B cell (primary cell): ENCODE measurements around the gene LIN52. TPM values are rescaled to one million over a fixed set of nuclear protein-coding genes. Genes with fewer than 3 reads are reported as not detected.

Experiments
- ATAC-seq: fragments of 200-7000 bp; cut with Tn5 transposase; one replicate; pipeline ENCODE4 v1.10.0; 2021; ENCODE audit warnings: low read depth, mild to moderate bottlenecking, moderate number of reproducible peaks, moderate library complexity
- CTCF ChIA-PET: fragments of 350-600 bp; sonication (Branson Sonifier 250); formaldehyde crosslinking; loops from one replicate; lab custom pipeline; 2021; ENCODE audit warnings: antibody characterized with exemption, inconsistent platforms; lab: Charles Lee
- POLR2A ChIA-PET: fragments of 350-600 bp; sonication (Branson Sonifier 250); formaldehyde crosslinking; loops from one replicate; lab custom pipeline; 2021; ENCODE audit warnings: antibody characterized with exemption; lab: Charles Lee
- DNase-seq: peaks from one replicate; pipeline ENCODE4 v3.0.0; 2013
- H2AFZ ChIP-seq: 2 replicates; pipeline ENCODE4 v1.6.1; 2012; ENCODE audit warnings: mild to moderate bottlenecking, low read depth, low read length; ENCODE audit not compliant: insufficient read depth, poor library complexity, severe bottlenecking
- H3K27ac ChIP-seq, 2 donors: 1 replicate in 1 of 2; 2 replicates in 1 of 2; pipeline ENCODE4 v1.5.1; 2012 to 2013; ENCODE audit warnings: low read length in 2 of 2, mild to moderate bottlenecking in 2 of 2, moderate library complexity in 1 of 2
- H3K27me3 ChIP-seq, 4 experiments: fragments of 200-600 bp in 1 of 4; sonication (generic) in 1 of 4; replicated peaks in 1 of 4; 1 replicate in 2 of 4; 2 replicates in 2 of 4; pipeline versions ENCODE4 v1.6.1 to v1.7.0; 2013 to 2016; ENCODE audit warnings: low read length in 3 of 4, mild to moderate bottlenecking in 2 of 4, mixed read lengths in 1 of 4, moderate library complexity in 1 of 4; ENCODE audit not compliant: insufficient read depth in 4 of 4, control insufficient read depth in 3 of 4; ENCODE audit errors: control extremely low read depth in 1 of 4
- H3K36me3 ChIP-seq, 2 experiments: replicated peaks in 1 of 2; 1 replicate in 1 of 2; 2 replicates in 1 of 2; pipeline versions ENCODE4 v1.6.1 to v1.7.1; 2013; ENCODE audit warnings: low read length in 1 of 2; ENCODE audit not compliant: insufficient read depth in 2 of 2, control insufficient read depth in 1 of 2; ENCODE audit errors: control extremely low read depth in 1 of 2, extremely low read depth in 1 of 2
- H3K4me1 ChIP-seq, 2 donors: fragments of 200-600 bp in 1 of 2; sonication (generic) in 1 of 2; 1 replicate in 1 of 2; 2 replicates in 1 of 2; pipeline versions ENCODE4 v1.5.1 to v1.6.1; 2013 to 2017; ENCODE audit warnings: low read length in 2 of 2; ENCODE audit not compliant: control insufficient read depth in 2 of 2, insufficient read depth in 2 of 2
- H3K4me2 ChIP-seq: replicated peaks from 2 replicates; pipeline ENCODE3; 2012; ENCODE audit warnings: mild to moderate bottlenecking, low read depth, low read length; ENCODE audit not compliant: poor library complexity, severe bottlenecking
- H3K4me3 ChIP-seq, 5 experiments: fragments of 200-600 bp in 1 of 5; sonication (generic) in 1 of 5; 1 replicate in 3 of 5; 2 replicates in 2 of 5; pipeline versions ENCODE4 v1.5.1 to v1.7.0; 2011 to 2016; ENCODE audit warnings: low read length in 4 of 5, mild to moderate bottlenecking in 4 of 5, low read depth in 2 of 5, control low read depth in 1 of 5, moderate library complexity in 1 of 5; ENCODE audit not compliant: insufficient read depth in 1 of 5; ENCODE audit errors: control extremely low read depth in 1 of 5, extremely low read depth in 1 of 5
- H3K79me2 ChIP-seq: fragments of 200-600 bp; sonication (generic); one replicate; pipeline ENCODE4 v1.6.0; 2016; ENCODE audit warnings: low read length; ENCODE audit not compliant: control insufficient read depth, insufficient read depth
- H3K9ac ChIP-seq: fragments of 200-600 bp; sonication (generic); 2 replicates; pipeline ENCODE4 v1.6.1; 2017; ENCODE audit warnings: mild to moderate bottlenecking, low read length, moderate library complexity
- H3K9me3 ChIP-seq, 3 donors: one replicate each; pipeline versions ENCODE4 v1.6.1 to v1.7.1; 2013; ENCODE audit warnings: low read length in 2 of 3; ENCODE audit not compliant: control insufficient read depth in 2 of 3, insufficient read depth in 1 of 3; ENCODE audit errors: control extremely low read depth in 1 of 3
- H4K20me1 ChIP-seq: 2 replicates; pipeline ENCODE4 v1.6.0; 2012; ENCODE audit warnings: mild to moderate bottlenecking, low read length; ENCODE audit not compliant: insufficient read depth, control insufficient read depth, poor library complexity, severe bottlenecking
- H3K27ac Mint-ChIP-seq: one replicate; pipeline ENCODE4 v1.8.0; 2021; ENCODE audit warnings: mixed read lengths
- H3K27me3 Mint-ChIP-seq: one replicate; pipeline ENCODE4 v1.8.0; 2021; ENCODE audit warnings: mixed read lengths
- H3K4me1 Mint-ChIP-seq: one replicate; pipeline ENCODE4 v1.8.0; 2021; ENCODE audit warnings: mixed read lengths
- H3K4me3 Mint-ChIP-seq: one replicate; pipeline ENCODE4 v1.8.0; 2021; ENCODE audit warnings: mixed read lengths
- H3K9me3 Mint-ChIP-seq: one replicate; pipeline ENCODE4 v1.8.0; 2022; ENCODE audit warnings: mixed read lengths; ENCODE audit not compliant: insufficient read depth
- EZH2 ChIP-seq: IDR thresholded peaks from 2 replicates; pipeline ENCODE4 v1.6.1; 2012; ENCODE audit warnings: borderline replicate concordance, low read depth, mild to moderate bottlenecking, moderate library complexity, low read length; ENCODE audit not compliant: insufficient read depth, poor library complexity, severe bottlenecking
- WGBS: methylation state at CpG from one replicate; pipeline ENCODE4 v1.1.5; 2013; ENCODE audit warnings: missing lambda C conversion rate; ENCODE audit not compliant: insufficient coverage; 5-methylcytosine and 5-hydroxymethylcytosine counted together
- intact Hi-C: fragments of 100-400 bp; cut with micrococcal nuclease; formaldehyde crosslinking; loops from one replicate; pipeline ENCODE4 v1.10.0; 2022
- polyA plus RNA-seq: library from polyadenylated mRNA; depleted of rRNA; stranded (reverse); fragments of >200 nt; gene quantifications from 2 replicates; pipeline ENCODE4 v1.2.3, GENCODE V29; 2012
- total RNA-seq, 2 donors: library from RNA; stranded (reverse); fragments of 120-200 nt in 1 of 2; gene quantifications; 1 replicate in 1 of 2; 2 replicates in 1 of 2; pipeline versions ENCODE4 v1.2.3 to v1.2.4, GENCODE V29; 2013 to 2022
- TF ChIP-seq, protein P1 (sequence below): fragments of 200-600 bp; IDR thresholded peaks from one replicate; pipeline ENCODE4 v1.8.0; 2022; ENCODE audit warnings: antibody characterized with exemption, mild to moderate bottlenecking

The LIN52 gene
- total and polyA plus RNA-seq, 2 donors (not counting 1 experiment from before 2014, with no cell fraction given) = 3.9 to 13.1 TPM

DNA sequence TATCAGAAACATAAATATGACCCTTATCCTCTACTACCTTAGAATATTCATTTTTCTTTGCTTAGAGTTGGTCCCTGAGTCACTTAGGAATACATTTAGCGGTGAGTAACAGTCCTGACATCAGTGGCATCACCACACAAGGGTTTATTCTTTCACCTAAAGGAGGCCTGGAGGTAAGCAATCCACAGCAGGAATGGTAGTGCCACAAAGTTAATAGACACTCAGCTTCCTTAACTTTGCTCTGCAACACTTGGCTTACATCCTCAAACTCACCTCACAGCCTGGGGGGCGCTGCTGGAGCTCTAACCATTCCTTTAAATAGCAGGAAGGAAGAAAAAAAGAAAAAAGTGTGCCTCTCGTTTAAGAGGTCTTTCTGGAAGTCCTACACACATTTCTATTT, 36.5 kb upstream of the LIN52 start:
- Histone ChIP-seq H3K4me3 (no peak overlapping the region), H3K27ac (no peak overlapping the region), H3K27me3 (no peaks in the 10 kb centered on the region), H2AFZ (no peak overlapping the region), H3K36me3 (no peaks in the 10 kb centered on the region), H3K79me2 (no peaks in the 10 kb centered on the region), H3K4me1 (peaks cover 9% of the 10 kb centered on the region in 2 donors), H4K20me1 (no peaks in the 10 kb centered on the region), H3K9ac (no peak overlapping the region), H3K4me2 (no peak overlapping the region), H3K9me3 (no peaks in the 10 kb centered on the region)
- TF ChIP-seq EZH2 = no peak
- TF ChIP-seq, protein P1, sequence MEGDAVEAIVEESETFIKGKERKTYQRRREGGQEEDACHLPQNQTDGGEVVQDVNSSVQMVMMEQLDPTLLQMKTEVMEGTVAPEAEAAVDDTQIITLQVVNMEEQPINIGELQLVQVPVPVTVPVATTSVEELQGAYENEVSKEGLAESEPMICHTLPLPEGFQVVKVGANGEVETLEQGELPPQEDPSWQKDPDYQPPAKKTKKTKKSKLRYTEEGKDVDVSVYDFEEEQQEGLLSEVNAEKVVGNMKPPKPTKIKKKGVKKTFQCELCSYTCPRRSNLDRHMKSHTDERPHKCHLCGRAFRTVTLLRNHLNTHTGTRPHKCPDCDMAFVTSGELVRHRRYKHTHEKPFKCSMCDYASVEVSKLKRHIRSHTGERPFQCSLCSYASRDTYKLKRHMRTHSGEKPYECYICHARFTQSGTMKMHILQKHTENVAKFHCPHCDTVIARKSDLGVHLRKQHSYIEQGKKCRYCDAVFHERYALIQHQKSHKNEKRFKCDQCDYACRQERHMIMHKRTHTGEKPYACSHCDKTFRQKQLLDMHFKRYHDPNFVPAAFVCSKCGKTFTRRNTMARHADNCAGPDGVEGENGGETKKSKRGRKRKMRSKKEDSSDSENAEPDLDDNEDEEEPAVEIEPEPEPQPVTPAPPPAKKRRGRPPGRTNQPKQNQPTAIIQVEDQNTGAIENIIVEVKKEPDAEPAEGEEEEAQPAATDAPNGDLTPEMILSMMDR = no peak
- DNase-seq (no peak), ATAC-seq (no peak)
- H3K4me1 Mint-ChIP-seq = peaks cover 10% of the 10 kb centered on the region
- CTCF ChIA-PET = interaction anchor here (0.6 kb wide), 1 partner anchor 520 kb away, joined by 3 read pairs; no protein-coding TSS in a partner anchor
- H3K4me3 Mint-ChIP-seq = no peak overlapping the region
- H3K27ac Mint-ChIP-seq = no peak overlapping the region
- POLR2A ChIA-PET = no interaction called here
- intact Hi-C loops = no loop called here
- H3K27me3 Mint-ChIP-seq = no peaks in the 10 kb centered on the region
- 100% methylated on average over 1 of the region's 3 CpGs for WGBS
- no peaks in the 10 kb centered on the region for H3K9me3 Mint-ChIP-seq

- H3K4me2 ChIP-seq = peak overlapping the region; percentile 25
- H2AFZ ChIP-seq = peak overlapping the region; percentile 63
- no peak overlapping the region for H3K4me3 ChIP-seq
- no peaks in the 10 kb centered on the region for H3K27me3 ChIP-seq
- no peaks in the 10 kb centered on the region for H3K79me2 ChIP-seq
- H3K27ac Mint-ChIP-seq = peak overlapping the region; percentile 16
- H3K27ac ChIP-seq = peak overlapping the region in 1 of 2 donors; percentile 15
- H3K4me3 Mint-ChIP-seq = no peak overlapping the region
- H3K36me3 ChIP-seq = no peaks in the 10 kb centered on the region
- DNase-seq (no peak), ATAC-seq (no peak)
- peaks cover 10% of the 10 kb centered on the region for H3K4me1 Mint-ChIP-seq
- H3K27me3 Mint-ChIP-seq = no peaks in the 10 kb centered on the region
- H4K20me1 ChIP-seq = no peaks in the 10 kb centered on the region
- WGBS = 60% methylated on average over 1 of the region's 3 CpGs
- peaks cover 9% of the 10 kb centered on the region in 2 donors for H3K4me1 ChIP-seq
- POLR2A ChIA-PET = interaction anchor here (0.5 kb wide), 1 partner anchor 1088 kb away, joined by 7 read pairs; no protein-coding TSS in a partner anchor
- TF ChIP-seq, protein P1 = no peak
- no peak for TF ChIP-seq EZH2
- CTCF ChIA-PET = interaction anchor here (1.3 kb wide), 1 partner anchor 11 kb away, joined by 5 read pairs; no protein-coding TSS in a partner anchor
- H3K9me3 Mint-ChIP-seq = no peaks in the 10 kb centered on the region
- no peak overlapping the region for H3K9ac ChIP-seq
- intact Hi-C loops = no loop called here
- H3K9me3 ChIP-seq = no peaks in the 10 kb centered on the region
These were observed 34.8 kb upstream of the LIN52 start for GRCh38 chr14:74049876-74050495.
